SIG-M5 treated with dmso at 0.1 percent for 504 hours (cell line): ENCODE data around the gene GMDS.

Experiments used
- DNase-seq: peaks from one replicate; lab custom pipeline; 2025; ENCODE audit not compliant: unreplicated experiment; lab: John Stamatoyannopoulos, UW

The GMDS gene

DNA sequence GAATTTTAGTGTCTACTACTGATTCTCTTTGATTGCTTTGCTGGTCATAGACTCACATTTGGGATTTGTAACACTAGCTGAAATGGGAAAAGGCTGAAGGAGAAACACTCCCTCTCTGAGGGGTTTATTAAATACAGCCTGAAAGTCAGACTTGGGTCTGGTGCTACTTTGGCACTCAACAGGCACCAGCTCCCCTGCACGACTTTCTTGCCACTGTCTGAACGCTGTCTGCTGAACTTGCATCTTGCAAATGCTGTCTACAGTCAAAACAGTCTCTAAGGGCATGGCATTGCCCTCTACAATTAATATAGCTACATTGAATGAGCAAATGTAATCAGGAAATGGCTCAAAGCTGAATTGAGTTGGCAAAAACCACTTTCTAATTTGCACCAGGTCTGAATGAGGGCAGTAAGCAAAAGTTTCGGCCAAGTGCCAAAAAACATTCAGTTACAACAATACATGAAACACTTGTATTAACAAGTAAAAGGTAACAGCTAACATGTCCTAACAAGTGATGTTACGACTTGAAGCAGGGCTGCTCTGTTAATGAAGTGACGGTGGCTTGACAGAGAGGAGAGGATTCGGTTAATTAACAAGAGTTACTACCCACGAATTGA is 516.2 kb downstream of the GMDS start:
- DNase-seq: no peak

DNA sequence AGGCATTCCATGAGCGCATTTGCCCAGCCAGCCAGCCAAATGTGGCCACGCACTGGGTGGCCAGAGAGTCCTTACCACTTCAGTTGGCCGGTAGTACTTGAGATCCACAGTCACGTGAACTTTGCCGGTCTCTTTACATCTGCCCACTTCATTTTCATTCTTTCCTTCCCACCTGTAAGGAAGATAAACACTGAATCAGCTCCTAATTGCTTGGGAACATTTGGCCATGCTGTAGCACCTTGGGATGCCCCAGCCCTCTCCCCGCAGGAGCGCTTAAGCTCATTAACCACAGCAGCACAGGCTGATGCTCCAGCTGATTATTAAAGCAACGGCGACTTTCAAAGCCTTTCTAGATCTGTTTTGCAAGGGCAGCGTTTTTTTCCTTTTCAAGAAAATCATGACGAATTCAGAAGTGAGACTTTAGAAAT is 519.0 kb downstream of the GMDS start:
- DNase-seq: no peak

- DNase-seq: no peak
These were observed 520.8 kb downstream of the GMDS start for GRCh38 chr6:1724616-1725015.

- no peak for DNase-seq
These were observed 521.3 kb downstream of the GMDS start for GRCh38 chr6:1724124-1724523.

- no peak for DNase-seq
These were observed 522.6 kb downstream of the GMDS start for GRCh38 chr6:1722801-1723200.

GRCh38 chr6:1720620-1721322 is 524.6 kb downstream of the GMDS start:
- DNase-seq: no peak

DNA sequence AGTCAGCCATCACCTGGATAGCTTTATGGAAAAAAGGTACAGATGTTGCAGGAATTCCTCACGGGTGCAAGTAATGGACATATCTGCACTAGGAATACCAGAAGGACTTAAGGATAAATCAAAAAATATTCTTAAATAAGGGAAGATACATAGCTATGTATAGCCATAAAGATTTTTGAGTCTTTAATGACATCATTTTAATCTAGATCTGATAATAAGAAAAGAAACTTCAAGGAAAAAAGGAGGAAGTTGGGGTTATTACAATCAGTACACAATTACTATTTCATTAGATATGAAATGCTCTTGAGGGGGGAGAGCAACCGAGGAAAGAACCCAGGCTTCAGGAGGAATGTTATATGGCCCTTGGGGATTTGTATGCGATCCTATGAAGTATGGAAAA is 525.5 kb downstream of the GMDS start:
- no peak for DNase-seq

GRCh38 chr6:1716868-1717267 is 528.5 kb downstream of the GMDS start:
- DNase-seq: no peak

DNA sequence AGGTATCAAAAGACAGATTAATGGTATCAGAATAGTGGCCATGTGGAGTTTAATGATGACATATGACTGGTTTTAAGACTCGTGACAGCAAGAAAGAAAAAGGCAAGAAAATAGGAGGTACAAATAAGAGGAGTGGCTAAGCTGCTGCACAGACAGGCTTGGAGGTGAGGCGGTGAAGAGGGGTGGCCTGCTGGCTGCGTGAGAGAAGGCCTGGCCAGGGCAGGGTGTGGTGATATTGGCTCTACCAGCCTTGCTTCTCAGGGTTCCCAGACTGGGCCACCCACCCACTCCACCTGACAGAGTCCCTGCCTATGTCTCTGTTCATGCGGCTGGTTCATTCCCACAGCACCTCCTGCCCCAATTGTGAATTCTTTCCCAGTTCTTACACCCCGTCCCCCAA is 529.0 kb downstream of the GMDS start:
- DNase-seq: no peak

GRCh38 chr6:1715336-1715735 is 530.1 kb downstream of the GMDS start:
- no peak for DNase-seq

DNA sequence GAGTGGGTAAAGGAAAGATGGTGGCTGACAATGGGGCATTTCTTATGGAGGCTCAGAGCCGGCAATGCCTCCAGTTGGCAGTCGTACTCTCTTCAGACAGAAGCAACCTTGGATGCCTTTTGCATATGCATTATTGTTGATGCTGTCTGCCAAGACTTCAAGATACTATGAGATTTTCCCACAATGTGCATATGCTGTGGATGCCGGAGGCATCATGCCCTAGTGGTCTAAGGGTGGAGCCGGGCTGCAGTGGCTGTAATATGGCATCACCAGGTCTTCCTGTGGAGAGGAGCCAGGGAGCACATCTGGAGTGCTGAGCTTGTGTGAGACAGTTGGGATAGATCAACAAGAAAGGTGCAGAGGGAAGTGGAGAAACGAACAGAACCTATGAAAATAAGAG is 530.8 kb downstream of the GMDS start:
- no peak for DNase-seq

DNA sequence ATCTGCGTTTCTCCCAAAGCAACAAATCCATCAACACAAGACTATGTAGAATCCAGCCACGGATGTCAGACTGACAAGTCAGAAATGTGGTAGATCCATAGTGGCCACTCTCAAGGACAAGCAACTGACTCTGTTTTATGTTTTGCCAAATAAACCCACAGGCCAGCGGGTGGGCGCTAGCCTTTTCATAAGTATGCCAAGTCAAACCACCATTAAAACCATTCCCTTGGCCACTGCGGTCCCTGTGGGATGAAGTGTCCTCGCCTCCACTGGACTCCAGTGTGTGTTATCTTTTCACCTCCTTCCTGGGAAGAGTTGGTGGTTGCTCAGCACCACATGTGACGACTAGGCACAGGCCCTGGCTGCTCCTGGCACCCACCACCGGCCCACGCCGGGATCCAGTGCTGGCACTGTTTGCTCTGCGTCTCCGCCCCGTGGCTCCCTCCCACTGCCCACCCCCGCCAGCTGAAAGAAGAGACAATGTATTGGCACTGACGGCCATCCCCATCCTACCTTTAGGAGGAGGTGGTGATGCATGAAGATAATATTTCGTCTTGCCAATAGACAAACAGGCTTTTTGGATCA is 532.3 kb downstream of the GMDS start:
- no peak for DNase-seq

GRCh38 chr6:1712451-1712850 is 533.0 kb downstream of the GMDS start:
- DNase-seq: no peak

DNA sequence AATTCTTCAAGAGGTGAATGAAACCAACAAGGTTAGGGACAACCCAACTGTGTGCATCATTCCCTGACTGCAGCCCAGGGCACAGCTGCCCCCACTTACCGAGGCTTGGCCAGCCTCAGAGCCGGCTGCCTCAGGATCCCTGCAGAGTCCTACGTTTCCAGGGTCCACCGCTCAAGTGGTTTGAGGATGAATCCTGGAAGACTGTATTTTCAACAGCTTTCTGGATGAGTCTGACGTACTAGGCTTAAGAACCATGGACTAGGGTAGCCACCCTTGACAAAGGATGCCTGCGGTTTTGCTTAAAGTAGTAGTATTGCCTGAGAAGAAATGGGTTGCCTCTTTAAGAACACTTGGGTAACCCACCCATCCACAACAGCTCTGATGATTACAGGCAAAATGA is 534.3 kb downstream of the GMDS start:
- no peak for DNase-seq

GRCh38 chr6:1709234-1709641 is 536.2 kb downstream of the GMDS start:
- DNase-seq: peak; percentile 40

DNA sequence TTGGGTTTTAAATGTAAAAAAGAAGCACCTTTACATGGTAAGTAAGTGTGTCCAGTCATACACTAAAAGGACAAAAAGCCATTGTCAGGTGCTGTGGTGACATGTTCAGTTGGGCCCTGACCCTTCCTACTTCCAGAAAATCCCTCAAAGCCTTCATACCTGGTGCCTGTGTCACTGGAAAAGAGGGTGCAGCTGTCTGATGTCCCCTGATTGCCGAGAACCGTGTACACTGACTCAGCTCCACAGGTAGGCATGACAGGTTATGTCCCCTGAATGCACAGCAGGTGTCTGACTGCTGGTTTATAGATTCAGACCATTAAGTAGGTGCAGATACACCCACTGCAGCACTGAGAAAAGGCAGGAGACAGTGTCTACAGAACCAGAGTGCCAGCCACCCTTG is 536.6 kb downstream of the GMDS start:
- no peak for DNase-seq

GRCh38 chr6:1708122-1708521 is 537.3 kb downstream of the GMDS start:
- DNase-seq: no peak

DNA sequence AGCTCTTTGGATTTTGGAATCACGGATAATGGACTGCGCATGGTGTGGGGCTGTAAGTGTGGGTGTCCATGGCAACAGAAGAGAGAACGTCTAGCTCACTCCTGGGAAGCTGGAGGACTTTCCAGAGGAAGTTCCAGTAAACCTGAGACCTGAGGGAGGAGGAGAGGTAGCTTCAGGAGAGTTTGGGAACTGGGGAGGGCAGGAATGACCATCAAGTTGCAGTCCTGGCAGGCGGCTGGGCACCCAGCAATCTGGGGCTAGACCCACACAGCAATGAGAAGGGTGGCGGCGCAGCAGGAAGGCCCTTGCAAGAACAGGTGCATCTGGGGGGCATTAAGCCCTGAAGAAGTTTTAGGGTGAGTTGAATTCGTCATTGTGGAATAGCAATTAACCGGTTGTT is 539.8 kb downstream of the GMDS start:
- no peak for DNase-seq

GRCh38 chr6:1705183-1705582 is 540.2 kb downstream of the GMDS start:
- no peak for DNase-seq

DNA sequence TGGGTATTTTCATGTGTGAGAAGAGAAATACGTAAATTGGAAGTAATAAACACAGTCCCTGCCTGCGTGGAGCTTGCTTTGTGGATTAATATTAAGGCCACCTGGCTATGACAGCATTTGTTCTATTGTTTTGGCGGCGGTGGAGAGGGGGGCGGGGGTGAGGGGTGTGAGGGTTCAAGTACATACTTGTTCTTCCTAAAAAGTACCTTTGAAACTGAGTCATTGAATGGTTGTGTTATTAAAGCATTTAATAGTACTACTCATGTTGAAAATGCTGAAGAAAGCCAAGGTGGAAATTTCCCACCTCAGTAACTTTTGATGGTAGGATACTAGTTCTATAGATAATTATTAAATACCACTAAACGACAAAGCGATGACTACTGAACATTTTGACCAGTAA is 540.7 kb downstream of the GMDS start:
- no peak for DNase-seq

DNA sequence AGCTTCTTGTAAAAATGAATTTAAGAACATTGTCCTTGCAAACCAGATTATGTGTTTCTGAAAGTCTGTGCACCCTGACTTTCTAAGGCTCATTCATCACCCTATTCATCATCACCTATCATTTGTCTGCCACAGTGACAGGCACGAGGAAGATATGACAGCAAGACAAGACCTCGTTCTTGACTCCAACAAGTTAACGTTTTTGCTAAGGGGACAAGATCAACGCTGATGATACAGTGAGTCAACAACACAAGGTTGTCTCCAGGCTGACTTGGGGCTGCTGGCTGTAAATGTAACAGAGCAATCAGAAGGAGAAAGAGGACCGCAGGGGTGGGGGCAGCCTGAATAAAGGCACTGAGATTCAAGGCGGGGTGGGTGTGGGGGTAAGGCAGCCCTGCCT is 541.5 kb downstream of the GMDS start:
- DNase-seq: no peak

DNA sequence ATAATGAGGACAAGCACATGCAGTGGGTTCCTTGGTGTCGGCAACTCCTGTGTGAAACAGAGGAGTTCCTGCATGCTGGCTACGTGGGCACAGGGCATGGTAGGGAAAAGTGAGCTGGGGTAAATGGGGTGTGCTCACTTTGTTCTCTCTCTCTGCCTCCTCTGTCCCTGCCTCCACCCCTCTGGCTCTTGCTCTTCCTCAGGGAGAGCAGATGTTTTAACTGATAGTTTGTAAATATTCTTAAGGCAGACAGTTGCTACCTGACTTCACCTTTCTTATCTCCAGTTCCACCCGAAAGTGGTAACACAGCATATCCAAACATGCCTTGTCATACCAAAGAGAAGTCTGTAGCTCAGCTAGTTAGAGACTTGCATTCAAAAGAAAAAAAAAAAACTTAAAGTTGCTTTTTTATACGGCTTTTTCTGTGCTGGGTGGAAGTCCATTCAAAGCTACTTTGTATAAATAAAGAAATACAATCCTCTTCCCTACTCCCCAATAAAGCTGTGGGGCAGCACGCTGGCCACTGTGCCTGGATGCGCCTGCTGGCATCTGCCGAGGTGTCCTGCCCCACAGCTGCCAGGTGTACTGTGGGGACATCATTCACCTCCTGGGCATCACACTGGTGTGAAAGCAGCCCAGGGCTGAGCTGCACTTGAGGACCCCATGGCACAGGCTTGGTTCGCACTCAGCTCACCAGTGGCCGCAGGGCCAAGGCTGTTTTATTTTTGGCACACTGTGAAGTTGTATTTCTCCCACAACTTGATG is 542.1 kb downstream of the GMDS start:
- no peak for DNase-seq
